SK-N-SH treated with all-trans-retinoic acid at 6 μM for 48 hours (cell line): ENCODE measurements around the gene RFXAP.

Experiments
- ATAC-seq: fragments of 200-7000 bp; cut with Tn5 transposase; 3 replicates; pipeline ENCODE4 v1.9.1; 2020; ENCODE audit warnings: mild to moderate bottlenecking, moderate library complexity
- ARNTL ChIP-seq: fragments of 450-650 bp; formaldehyde crosslinking; IDR thresholded peaks from 2 replicates; pipeline ENCODE4 v1.5.0; 2020; ENCODE audit warnings: low read depth, mild to moderate bottlenecking, moderate library complexity, borderline replicate concordance
- BACH2 ChIP-seq: fragments of 250-450 bp; sonication (Bioruptor Pico); IDR thresholded peaks from 2 replicates; pipeline ENCODE4 v1.9.0; 2021; ENCODE audit warnings: mild to moderate bottlenecking, borderline replicate concordance
- CSDC2 ChIP-seq: fragments of 250-450 bp; sonication (Bioruptor Pico); IDR thresholded peaks from 2 replicates; pipeline ENCODE4 v1.5.0; 2020; ENCODE audit warnings: mild to moderate bottlenecking, moderate library complexity
- GLIS3 ChIP-seq: fragments of 250-450 bp; sonication (Bioruptor Pico); IDR thresholded peaks from 2 replicates; pipeline ENCODE4 v1.5.0; 2020; ENCODE audit warnings: mild to moderate bottlenecking, moderate library complexity
- ISL1 ChIP-seq: fragments of 250-450 bp; sonication (Bioruptor Pico); IDR thresholded peaks from 2 replicates; pipeline ENCODE4 v2.1.2; 2022; ENCODE audit warnings: mild to moderate bottlenecking, moderate library complexity
- PPARA ChIP-seq: fragments of 250-450 bp; sonication (Bioruptor Pico); IDR thresholded peaks from 2 replicates; pipeline ENCODE4 v1.5.0; 2020; ENCODE audit warnings: mild to moderate bottlenecking, borderline replicate concordance
- RARB ChIP-seq: fragments of 250-450 bp; sonication (Bioruptor Pico); IDR thresholded peaks from 2 replicates; pipeline ENCODE4 v1.8.0; 2021; ENCODE audit warnings: mild to moderate bottlenecking, moderate library complexity
- SNAI2 ChIP-seq: fragments of 250-450 bp; sonication (Bioruptor Pico); IDR thresholded peaks from 2 replicates; pipeline ENCODE4 v1.5.0; 2020; ENCODE audit warnings: mild to moderate bottlenecking, moderate library complexity
- TCF4 ChIP-seq: fragments of 250-450 bp; sonication (Bioruptor Pico); IDR thresholded peaks from 2 replicates; pipeline ENCODE4 v1.8.0; 2021; ENCODE audit warnings: mild to moderate bottlenecking, moderate library complexity, borderline replicate concordance
- TOX ChIP-seq: fragments of 250-450 bp; sonication (Bioruptor Pico); IDR thresholded peaks from 2 replicates; pipeline ENCODE4 v1.8.0; 2021; ENCODE audit warnings: mild to moderate bottlenecking, moderate library complexity, borderline replicate concordance
- ZFP3 ChIP-seq: fragments of 250-450 bp; sonication (Bioruptor Pico); IDR thresholded peaks from 2 replicates; pipeline ENCODE4 v1.5.0; 2020; ENCODE audit warnings: mild to moderate bottlenecking, moderate library complexity
- ZFP30 ChIP-seq: fragments of 450-650 bp; formaldehyde crosslinking; IDR thresholded peaks from 2 replicates; pipeline ENCODE4 v1.5.0; 2022; ENCODE audit warnings: mild to moderate bottlenecking, moderate library complexity
- ZNF565 ChIP-seq: fragments of 450-650 bp; formaldehyde crosslinking; conservative IDR thresholded peaks from 2 replicates; pipeline ENCODE4 v1.5.0; 2020; ENCODE audit warnings: low read depth, mild to moderate bottlenecking, moderate library complexity
- ZNF70 ChIP-seq: fragments of 450-650 bp; formaldehyde crosslinking; IDR thresholded peaks from 2 replicates; pipeline ENCODE4 v1.5.0; 2020; ENCODE audit warnings: mild to moderate bottlenecking, moderate library complexity
- TF ChIP-seq, protein P1 (sequence below): fragments of 250-450 bp; sonication (Bioruptor Pico); IDR thresholded peaks from 2 replicates; pipeline ENCODE4 v1.8.0; 2020; ENCODE audit warnings: mild to moderate bottlenecking, moderate library complexity, borderline replicate concordance
- TF ChIP-seq, protein P2 (sequence below): fragments of 250-450 bp; sonication (Bioruptor Pico); IDR thresholded peaks from 2 replicates; pipeline ENCODE4 v1.5.1; 2020; ENCODE audit warnings: low read depth, mild to moderate bottlenecking, moderate library complexity
- TF ChIP-seq, protein P3 (sequence below): fragments of 250-450 bp; sonication (Bioruptor Pico); IDR thresholded peaks from 2 replicates; pipeline ENCODE4 v1.5.0; 2020; ENCODE audit warnings: mild to moderate bottlenecking, moderate library complexity
- TF ChIP-seq, protein P4 (sequence below): fragments of 250-450 bp; sonication (Bioruptor Pico); IDR thresholded peaks from 2 replicates; pipeline ENCODE4 v1.8.0; 2021; ENCODE audit warnings: low read depth, mild to moderate bottlenecking, moderate library complexity, borderline replicate concordance
- TF ChIP-seq, protein P5 (sequence below): fragments of 250-450 bp; sonication (Bioruptor Pico); IDR thresholded peaks from 2 replicates; pipeline ENCODE4 v1.5.1; 2021; ENCODE audit warnings: mild to moderate bottlenecking, moderate library complexity

Gene RFXAP

DNA sequence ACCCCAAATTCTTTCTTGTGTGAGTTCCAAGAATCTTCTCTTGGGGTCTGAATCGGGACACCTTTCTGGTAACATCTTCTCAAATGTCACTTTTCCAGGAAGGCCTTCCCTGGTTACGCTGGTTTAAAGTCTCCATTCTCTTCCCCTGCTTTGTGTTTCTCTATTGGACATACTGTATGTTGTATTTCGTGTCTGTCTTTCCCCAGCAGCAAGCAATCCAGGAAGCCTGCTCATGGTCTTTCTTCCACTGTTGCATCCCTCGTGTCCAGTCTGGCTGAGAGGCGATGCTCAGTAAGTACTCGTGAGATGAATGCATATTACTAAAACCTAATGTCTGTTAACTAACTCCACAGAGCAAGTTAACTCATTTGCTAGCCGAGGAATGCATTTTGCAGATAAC, 43.7 kb downstream of the RFXAP start:
- no peak for ATAC-seq
- TF ChIP-seq GLIS3 (CRISPR knock-in tag) (no peak), BACH2 (CRISPR knock-in tag) (no peak), RARB (no peak), ZFP30 (no peak), ARNTL (no peak), ZFP3 (CRISPR knock-in tag) (no peak), ZNF565 (CRISPR knock-in tag) (no peak), TCF4 (CRISPR knock-in tag) (no peak), PPARA (CRISPR knock-in tag) (no peak)
- TF ChIP-seq, protein P1, sequence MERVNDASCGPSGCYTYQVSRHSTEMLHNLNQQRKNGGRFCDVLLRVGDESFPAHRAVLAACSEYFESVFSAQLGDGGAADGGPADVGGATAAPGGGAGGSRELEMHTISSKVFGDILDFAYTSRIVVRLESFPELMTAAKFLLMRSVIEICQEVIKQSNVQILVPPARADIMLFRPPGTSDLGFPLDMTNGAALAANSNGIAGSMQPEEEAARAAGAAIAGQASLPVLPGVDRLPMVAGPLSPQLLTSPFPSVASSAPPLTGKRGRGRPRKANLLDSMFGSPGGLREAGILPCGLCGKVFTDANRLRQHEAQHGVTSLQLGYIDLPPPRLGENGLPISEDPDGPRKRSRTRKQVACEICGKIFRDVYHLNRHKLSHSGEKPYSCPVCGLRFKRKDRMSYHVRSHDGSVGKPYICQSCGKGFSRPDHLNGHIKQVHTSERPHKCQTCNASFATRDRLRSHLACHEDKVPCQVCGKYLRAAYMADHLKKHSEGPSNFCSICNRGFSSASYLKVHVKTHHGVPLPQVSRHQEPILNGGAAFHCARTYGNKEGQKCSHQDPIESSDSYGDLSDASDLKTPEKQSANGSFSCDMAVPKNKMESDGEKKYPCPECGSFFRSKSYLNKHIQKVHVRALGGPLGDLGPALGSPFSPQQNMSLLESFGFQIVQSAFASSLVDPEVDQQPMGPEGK (CRISPR knock-in tag) = no peak
- TF ChIP-seq, protein P2, sequence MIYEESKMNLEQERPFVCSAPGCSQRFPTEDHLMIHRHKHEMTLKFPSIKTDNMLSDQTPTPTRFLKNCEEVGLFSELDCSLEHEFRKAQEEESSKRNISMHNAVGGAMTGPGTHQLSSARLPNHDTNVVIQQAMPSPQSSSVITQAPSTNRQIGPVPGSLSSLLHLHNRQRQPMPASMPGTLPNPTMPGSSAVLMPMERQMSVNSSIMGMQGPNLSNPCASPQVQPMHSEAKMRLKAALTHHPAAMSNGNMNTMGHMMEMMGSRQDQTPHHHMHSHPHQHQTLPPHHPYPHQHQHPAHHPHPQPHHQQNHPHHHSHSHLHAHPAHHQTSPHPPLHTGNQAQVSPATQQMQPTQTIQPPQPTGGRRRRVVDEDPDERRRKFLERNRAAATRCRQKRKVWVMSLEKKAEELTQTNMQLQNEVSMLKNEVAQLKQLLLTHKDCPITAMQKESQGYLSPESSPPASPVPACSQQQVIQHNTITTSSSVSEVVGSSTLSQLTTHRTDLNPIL (CRISPR knock-in tag) = no peak

DNA sequence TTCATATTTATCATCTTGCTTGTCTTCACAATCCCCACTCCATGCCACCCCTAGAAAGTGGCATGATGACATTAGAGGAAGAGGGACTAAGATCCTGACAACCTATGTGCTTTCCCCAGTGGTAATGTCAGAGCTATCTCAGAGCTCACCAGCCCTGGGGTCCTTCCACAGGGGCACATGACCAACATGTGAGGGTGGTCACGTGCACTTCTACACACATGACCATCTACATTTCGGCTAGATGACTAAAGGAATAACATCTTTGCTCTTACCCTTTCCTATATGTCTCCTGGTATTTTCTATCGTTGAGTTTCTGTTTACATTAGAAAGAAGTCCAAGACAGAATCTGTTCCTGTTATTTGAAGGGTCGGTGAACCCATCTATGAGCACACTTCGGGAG, 46.2 kb downstream of the RFXAP start:
- no peak for TF ChIP-seq ZNF565 (CRISPR knock-in tag)
- TF ChIP-seq ZNF70 = no peak
- ATAC-seq = no peak

DNA sequence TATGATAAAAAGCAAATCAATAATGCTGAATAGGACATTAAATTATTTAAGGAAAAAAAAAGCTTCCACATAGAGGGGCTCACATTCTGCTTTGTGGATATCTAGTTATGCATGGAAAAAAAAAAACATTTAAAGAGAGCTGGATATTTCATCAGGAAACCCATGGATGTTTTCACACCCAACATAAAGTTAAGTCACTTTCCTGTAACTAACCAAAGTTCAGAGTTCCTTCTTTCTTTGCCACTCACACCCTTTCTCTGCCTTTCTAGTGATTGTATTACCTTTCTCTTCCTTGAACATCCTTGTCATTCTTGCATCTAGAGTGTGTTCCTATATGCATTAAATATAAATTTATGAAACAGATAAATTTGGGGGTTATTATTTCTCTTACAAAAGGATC, 47.2 kb downstream of the RFXAP start:
- no peak for ATAC-seq
- TF ChIP-seq ZNF565 (CRISPR knock-in tag) (no peak), TOX (no peak), PPARA (CRISPR knock-in tag) (no peak)
- TF ChIP-seq, protein P3, sequence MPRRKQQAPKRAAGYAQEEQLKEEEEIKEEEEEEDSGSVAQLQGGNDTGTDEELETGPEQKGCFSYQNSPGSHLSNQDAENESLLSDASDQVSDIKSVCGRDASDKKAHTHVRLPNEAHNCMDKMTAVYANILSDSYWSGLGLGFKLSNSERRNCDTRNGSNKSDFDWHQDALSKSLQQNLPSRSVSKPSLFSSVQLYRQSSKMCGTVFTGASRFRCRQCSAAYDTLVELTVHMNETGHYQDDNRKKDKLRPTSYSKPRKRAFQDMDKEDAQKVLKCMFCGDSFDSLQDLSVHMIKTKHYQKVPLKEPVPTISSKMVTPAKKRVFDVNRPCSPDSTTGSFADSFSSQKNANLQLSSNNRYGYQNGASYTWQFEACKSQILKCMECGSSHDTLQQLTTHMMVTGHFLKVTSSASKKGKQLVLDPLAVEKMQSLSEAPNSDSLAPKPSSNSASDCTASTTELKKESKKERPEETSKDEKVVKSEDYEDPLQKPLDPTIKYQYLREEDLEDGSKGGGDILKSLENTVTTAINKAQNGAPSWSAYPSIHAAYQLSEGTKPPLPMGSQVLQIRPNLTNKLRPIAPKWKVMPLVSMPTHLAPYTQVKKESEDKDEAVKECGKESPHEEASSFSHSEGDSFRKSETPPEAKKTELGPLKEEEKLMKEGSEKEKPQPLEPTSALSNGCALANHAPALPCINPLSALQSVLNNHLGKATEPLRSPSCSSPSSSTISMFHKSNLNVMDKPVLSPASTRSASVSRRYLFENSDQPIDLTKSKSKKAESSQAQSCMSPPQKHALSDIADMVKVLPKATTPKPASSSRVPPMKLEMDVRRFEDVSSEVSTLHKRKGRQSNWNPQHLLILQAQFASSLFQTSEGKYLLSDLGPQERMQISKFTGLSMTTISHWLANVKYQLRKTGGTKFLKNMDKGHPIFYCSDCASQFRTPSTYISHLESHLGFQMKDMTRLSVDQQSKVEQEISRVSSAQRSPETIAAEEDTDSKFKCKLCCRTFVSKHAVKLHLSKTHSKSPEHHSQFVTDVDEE (CRISPR knock-in tag) = no peak

DNA sequence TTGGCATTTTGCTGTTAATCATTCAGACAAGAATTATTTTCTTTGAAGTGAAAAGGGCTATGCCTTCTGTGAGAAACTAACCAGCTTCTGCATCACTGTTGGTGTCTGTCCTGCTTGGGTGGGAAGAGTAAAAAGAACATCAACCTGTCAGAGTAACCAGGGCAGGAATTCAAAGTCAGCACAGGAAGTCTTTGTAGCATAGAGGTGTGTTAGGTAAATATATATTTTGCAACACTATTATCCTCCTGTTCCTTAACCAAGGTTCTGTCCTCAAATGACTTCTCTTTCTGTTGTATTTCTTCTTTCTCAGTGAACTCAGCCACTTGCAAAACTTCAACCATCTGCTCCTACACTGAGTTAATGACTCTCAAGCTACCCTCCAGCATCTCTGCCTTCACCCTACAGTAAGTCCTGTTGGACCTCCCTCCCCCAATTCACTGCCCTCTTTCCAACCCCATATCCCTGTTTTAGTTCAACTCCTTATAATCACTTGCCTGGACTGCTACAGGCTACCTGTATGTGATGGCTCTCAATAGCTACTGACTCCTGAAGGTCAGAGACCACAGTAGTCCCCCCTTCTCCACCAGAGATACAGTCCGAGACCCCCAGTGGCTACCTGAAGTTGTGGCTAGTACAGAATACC, 51.1 kb downstream of the RFXAP start:
- ATAC-seq = no peak

More for the DNA sequence above, 51.1 kb downstream of the RFXAP start:
- TF ChIP-seq ZNF70 = no peak
- TF ChIP-seq, protein P1 (CRISPR knock-in tag) = no peak
- TF ChIP-seq ISL1 = no peak
- no peak for TF ChIP-seq ZFP3 (CRISPR knock-in tag)
- TF ChIP-seq RARB = no peak
- TF ChIP-seq TOX = no peak
- no peak for TF ChIP-seq CSDC2 (CRISPR knock-in tag)
- TF ChIP-seq, protein P2 (CRISPR knock-in tag) = no peak
- TF ChIP-seq, protein P4, sequence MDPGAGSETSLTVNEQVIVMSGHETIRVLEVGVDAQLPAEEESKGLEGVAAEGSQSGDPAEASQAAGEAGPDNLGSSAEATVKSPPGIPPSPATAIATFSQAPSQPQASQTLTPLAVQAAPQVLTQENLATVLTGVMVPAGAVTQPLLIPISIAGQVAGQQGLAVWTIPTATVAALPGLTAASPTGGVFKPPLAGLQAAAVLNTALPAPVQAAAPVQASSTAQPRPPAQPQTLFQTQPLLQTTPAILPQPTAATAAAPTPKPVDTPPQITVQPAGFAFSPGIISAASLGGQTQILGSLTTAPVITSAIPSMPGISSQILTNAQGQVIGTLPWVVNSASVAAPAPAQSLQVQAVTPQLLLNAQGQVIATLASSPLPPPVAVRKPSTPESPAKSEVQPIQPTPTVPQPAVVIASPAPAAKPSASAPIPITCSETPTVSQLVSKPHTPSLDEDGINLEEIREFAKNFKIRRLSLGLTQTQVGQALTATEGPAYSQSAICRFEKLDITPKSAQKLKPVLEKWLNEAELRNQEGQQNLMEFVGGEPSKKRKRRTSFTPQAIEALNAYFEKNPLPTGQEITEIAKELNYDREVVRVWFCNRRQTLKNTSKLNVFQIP (CRISPR knock-in tag) = no peak
- TF ChIP-seq, protein P5, sequence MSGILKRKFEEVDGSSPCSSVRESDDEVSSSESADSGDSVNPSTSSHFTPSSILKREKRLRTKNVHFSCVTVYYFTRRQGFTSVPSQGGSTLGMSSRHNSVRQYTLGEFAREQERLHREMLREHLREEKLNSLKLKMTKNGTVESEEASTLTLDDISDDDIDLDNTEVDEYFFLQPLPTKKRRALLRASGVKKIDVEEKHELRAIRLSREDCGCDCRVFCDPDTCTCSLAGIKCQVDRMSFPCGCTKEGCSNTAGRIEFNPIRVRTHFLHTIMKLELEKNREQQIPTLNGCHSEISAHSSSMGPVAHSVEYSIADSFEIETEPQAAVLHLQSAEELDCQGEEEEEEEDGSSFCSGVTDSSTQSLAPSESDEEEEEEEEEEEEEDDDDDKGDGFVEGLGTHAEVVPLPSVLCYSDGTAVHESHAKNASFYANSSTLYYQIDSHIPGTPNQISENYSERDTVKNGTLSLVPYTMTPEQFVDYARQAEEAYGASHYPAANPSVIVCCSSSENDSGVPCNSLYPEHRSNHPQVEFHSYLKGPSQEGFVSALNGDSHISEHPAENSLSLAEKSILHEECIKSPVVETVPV (CRISPR knock-in tag) = no peak
- TF ChIP-seq, protein P3 (CRISPR knock-in tag) = no peak
- TF ChIP-seq ZFP30 = no peak
- TF ChIP-seq SNAI2 = no peak
- no peak for TF ChIP-seq ARNTL
